ENCODE results near the gene MAG. TPM values are rescaled to one million over a fixed set of nuclear protein-coding genes. Genes with fewer than 3 reads are reported as not detected.

The MAG gene
- total and polyA plus RNA-seq, 2 of the 13 experiments (the other 11 are each of a cell fraction or from before 2014, with no cell fraction given), result 0.20 to 1.3 TPM

- TF ChIP-seq ZFP91 (CRISPR knock-in tag; IDR thresholded peaks at IDR 0.05; ENCODE audit: borderline replicate concordance), result peak; percentile 99
- TF ChIP-seq SALL2 (CRISPR knock-in tag; IDR thresholded peaks at IDR 0.05), result no peak
- TF ChIP-seq MXD1 (CRISPR knock-in tag; IDR thresholded peaks at IDR 0.05), result peak; percentile 79; the same call in 1 of the 2 replicates
- TF ChIP-seq ZSCAN29 (CRISPR knock-in tag; conservative IDR thresholded peaks at IDR 0.05), result 0 out of 2 replicates have a peak, but pooled peaks have one; percentile 24
- TF ChIP-seq ZNF770 (CRISPR knock-in tag; IDR thresholded peaks at IDR 0.05), result peak; percentile 57
- peak; percentile 3 for TF ChIP-seq ZNF781 (CRISPR knock-in tag; IDR thresholded peaks at IDR 0.05; ENCODE audit: borderline replicate concordance, not compliant biosample characterization)
- no peak for TF ChIP-seq ZNF180 (CRISPR knock-in tag; IDR thresholded peaks at IDR 0.05; ENCODE audit: borderline replicate concordance, low read depth)
- TF ChIP-seq CBX2 (IDR thresholded peaks at IDR 0.05; ENCODE audit: low read depth, low read length), result no peak
- no peak for TF ChIP-seq CBX2 (CRISPR knock-in tag; IDR thresholded peaks at IDR 0.05; ENCODE audit: low read depth)
- TF ChIP-seq ZNF333 (CRISPR knock-in tag; IDR thresholded peaks at IDR 0.05; ENCODE audit: borderline replicate concordance), result peak; percentile 83
- no peak for TF ChIP-seq TP53 (CRISPR knock-in tag; conservative IDR thresholded peaks at IDR 0.05)
- TF ChIP-seq ZBTB25 (CRISPR knock-in tag; IDR thresholded peaks at IDR 0.05), result no peak; the same call in 1 of the 2 replicates
- no peak for TF ChIP-seq TCF7L2 (IDR thresholded peaks at IDR 0.05; ENCODE audit: low read depth, low read length)
- no peak for TF ChIP-seq PCBP2 (optimal IDR thresholded peaks at IDR 0.05; ENCODE audit: low read depth, low read length, poor library complexity, severe bottlenecking)
- 0 out of 2 replicates have a peak, but pooled peaks have one; percentile 9 for TF ChIP-seq KDM4B (CRISPR knock-in tag; IDR thresholded peaks at IDR 0.05)
- TF ChIP-seq ZBTB33 (CRISPR knock-in tag; IDR thresholded peaks at IDR 0.05), result peak; percentile 46; the same call in 1 of the 2 replicates
- TF ChIP-seq MED1 (CRISPR knock-in tag; IDR thresholded peaks at IDR 0.05), result no peak; the same call in 1 of the 2 replicates
- TF ChIP-seq ZNF780A (CRISPR knock-in tag; IDR thresholded peaks at IDR 0.05), result peak; percentile 75; the same call in 1 of the 2 replicates
- peak; percentile 51; the same call in 1 of the 2 replicates for TF ChIP-seq ZBTB42 (CRISPR knock-in tag; IDR thresholded peaks at IDR 0.05)
- peak; percentile 60 for TF ChIP-seq HMG20B (CRISPR knock-in tag; conservative IDR thresholded peaks at IDR 0.05)
- TF ChIP-seq HOXA5 (CRISPR knock-in tag; IDR thresholded peaks at IDR 0.05), result peak; percentile 83
- TF ChIP-seq POLR2G (IDR thresholded peaks at IDR 0.05; ENCODE audit: low read depth, low read length), result peak; percentile 99
Observed at GRCh38 chr19:35248310-35249145, 43.4 kb upstream of the MAG start, which contains the start of gene LSR (continued).
